SW480 (cell line): ENCODE results near the gene FGF2.
"Not testable (repeated sequence)": the region's sequence is repeated elsewhere in the genome, so short reads cannot be mapped to it uniquely, and the experiment has no call there.

Experiments used
- DNase-seq: peaks from one replicate; pipeline ENCODE4 v3.0.0-alpha.2; 2016; ENCODE audit warnings: low spot score

FGF2 gene

DNA sequence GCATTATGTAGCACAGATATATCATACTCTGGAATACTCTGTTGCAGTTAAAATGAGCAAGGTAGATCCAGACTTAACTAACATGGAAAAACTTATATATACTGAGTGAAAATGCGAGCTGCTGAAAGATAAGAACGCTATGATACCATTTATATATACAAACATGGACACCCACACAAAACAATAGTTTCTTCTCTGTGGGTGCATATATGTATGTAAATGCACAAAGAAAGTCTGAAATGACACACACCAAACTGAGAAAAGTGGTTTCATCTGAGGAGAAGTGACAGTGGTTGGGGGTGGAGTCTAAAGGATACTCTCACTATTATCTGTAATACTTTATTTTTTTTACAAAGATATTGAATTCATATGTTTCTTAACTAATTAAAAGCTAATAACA is 12.2 kb upstream of the FGF2 start:
- no peak for DNase-seq

DNA sequence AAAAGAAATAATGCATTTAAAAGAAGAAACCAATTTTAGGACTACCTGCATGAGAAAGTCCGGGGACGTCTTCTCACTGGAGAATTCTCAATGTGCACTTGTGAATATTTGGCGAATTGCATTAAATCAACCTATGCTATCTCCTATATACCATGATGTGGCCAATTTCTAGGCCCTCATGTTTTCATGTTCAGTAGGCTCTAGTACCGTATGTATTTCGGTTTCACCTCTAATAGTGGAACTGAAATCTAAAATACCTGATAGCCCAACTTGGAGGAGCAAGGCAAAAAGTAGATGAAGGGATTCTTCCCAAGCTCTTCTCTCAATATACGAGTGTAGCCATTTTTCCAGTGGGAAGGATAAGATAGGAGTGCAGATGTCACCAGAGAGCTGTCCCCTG is 11.4 kb upstream of the FGF2 start:
- DNase-seq, result no peak

DNA sequence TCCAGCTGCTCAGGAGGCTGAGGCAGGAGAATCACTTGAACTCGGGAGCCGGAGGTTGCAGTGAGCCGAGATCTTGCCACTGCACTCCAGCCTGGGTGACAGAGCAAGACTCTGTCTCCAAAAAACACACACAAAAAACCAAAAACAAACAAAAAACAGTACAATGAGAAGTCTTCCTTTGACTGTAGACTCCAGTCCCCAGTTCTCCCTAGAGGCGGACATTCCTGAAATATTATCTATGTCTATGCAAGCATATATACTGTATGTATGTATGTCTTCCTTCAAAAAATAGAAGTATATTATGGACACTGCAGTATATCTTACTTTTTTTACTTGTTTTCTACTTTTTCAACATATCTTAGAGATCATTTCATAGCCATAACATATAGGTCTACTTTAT is 10.2 kb upstream of the FGF2 start:
- DNase-seq, result no peak

DNA sequence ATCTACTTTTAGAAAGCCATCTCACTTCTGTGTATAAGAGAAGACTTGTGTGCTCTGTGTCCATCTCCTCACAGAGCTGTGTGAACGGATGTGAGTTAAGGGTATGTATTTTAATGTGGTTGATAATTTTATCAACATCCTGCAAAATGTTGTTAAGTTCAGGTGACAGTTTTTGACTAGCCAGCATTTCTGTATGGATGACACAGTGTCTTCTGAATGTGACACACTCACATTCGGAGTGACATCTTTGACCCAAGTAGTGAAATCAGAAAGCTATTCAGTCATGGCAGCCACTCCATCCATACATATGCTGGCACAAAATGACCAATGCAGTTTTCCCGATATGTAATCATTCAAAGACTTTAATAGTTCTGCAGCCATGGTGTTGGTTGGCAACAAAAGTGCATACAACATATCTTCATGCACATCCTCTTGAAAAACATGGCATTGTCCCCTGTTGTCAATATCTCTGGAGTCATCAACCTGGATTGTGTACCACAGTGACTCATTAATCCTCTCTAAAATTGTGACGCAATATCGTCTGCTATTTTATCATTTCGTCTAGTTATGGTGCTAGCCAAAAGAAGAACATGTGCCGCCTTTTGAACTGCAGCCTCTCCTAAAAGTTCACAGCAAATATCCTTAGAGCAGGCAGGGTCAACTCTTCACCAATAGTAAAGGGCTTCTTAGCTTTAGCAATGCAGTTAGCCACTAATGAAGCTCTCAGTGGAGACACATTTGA is 6.8 kb upstream of the FGF2 start:
- DNase-seq, result peak; percentile 3

DNA sequence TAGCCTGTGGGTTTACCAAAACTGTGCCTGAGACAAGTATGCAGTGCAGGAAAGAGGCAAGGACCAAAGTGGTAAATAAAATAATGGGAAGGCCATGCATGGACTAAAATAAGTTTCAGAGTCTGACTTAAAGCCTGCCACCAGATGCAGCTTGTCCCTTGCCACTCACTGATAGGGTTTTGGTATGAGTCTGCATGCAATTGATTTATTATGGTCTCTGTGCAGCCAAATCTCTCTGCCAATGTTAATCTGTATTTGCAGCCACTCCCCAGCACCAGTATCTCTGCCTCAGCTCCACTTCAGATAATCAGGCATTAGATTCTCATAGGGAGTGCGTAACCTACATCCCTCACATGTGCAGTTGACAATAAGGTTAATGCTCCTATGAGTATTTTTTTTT is 5.5 kb upstream of the FGF2 start:
- no peak for DNase-seq

DNA sequence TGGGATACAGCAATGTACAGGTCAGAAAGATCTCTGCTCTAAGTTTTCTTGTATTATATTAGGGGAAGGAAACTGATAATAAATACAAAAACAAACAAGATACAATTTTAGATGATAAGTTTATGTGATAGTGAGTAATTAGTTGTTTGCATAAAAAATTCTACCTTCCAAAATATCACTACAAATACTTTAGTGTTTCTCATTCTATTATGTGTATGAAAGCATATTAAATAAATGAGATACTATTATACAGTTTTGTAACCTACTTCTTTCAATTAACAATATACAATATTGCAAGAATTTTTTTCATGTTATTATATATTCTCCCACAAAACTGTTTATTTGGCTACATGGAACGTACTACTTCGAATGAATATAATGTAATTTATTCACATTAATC is 4.2 kb upstream of the FGF2 start:
- DNase-seq, result no peak

DNA sequence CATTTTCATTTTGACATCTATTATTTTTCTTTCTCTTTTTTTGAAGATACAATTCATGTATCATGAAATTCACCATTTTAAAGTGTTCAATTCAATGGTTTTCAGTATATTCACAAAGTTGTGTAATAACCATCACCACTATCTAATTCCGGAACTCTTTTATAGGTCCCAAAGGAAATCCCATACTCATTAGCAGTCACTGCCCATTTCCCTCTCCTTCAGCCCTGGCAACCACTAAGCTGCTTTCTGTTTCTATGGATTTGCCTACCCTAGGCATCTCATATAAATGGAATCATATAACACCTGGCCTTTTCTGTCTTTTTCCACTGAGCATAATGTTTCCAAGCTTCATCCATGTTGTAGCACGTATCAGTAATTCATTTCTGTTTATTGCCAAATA is 3.2 kb upstream of the FGF2 start:
- DNase-seq, result no peak

DNA sequence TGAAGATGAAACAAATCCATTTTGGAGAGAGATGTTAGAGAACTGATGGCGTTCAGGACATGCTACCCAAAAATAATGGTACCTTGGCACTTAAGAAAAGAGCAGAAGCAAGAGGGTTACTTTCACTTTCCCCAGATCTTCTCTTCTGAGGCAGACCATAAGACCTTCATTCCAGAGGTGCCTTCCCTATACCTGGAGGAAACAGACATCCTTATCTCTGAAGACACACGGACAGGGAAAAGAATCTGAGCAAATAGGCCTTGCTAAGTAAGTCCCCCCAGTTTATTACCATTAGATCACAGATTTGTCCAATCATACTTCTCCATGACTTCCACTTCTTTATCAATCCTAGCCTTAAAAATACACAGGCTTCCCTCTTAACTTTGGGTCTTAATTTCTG is 2.0 kb upstream of the FGF2 start:
- no peak for DNase-seq

DNA sequence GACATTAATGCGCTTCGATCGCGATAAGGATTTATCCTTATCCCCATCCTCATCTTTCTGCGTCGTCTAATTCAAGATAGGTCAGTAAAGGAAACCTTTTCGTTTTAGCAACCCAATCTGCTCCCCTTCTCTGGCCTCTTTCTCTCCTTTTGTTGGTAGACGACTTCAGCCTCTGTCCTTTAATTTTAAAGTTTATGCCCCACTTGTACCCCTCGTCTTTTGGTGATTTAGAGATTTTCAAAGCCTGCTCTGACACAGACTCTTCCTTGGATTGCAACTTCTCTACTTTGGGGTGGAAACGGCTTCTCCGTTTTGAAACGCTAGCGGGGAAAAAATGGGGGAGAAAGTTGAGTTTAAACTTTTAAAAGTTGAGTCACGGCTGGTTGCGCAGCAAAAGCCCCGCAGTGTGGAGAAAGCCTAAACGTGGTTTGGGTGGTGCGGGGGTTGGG is 528 bp upstream of the FGF2 start:
- no peak for DNase-seq

DNA sequence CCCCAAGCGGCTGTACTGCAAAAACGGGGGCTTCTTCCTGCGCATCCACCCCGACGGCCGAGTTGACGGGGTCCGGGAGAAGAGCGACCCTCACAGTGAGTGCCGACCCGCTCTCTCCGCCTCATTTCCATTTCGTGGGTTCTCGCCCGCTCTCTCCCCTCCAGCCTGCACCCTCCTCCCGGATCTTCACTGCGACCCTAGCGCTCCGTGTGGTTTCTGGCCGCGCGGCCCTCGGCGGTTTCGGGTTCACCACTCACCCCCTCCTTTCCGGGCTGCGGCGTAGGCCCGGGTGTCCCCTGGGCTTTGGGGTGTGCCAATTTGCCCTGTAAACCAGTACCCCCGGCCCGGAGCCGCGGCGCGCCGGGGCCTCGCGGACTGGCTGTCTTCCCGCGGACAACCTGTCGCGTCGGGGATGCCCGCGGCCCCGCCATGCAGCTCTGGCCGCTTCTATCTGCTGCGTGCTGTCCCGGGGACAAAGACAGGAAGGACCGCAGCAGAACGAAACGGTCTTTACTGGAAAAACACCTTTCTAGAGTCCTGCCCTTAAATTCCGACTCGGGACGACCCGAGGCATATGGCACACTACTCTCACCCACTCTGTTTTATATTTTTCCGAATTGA is 737 bp downstream of the FGF2 start:
- DNase-seq, result no peak

DNA sequence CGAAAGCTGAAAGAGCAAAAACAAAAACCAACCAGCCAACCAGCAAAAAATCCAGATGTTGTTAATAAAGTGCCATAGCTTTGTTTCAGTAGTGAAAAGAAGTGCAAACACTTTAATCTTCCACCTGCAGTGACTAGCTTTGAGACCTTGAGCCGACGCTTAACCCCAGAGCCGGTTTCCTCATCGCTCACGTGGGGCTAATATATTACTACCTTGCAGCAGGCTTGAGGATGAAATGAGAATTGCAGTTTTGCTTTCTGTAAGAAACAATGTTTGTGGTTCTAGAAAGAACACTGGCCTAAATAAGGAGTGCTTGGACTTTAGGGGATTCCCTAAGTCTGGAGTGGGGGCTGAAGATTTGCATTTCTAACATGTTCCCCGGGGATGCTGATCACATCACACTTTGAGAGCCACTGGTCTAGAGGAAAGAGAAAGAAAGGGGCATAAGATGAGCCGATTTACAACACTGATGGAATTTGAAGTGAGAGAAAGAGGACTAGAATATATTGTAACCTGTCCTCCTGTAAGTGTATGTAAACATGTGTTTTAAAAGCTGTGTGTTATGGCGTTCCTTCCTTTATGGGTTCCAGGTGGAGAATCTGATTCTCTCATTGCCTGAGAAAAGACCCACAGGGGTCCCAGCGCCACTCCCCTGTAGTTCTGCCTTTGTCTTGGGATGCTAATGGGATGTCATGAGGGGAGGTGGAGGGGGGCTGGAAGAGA is 1.4 kb downstream of the FGF2 start:
- DNase-seq, result no peak

DNA sequence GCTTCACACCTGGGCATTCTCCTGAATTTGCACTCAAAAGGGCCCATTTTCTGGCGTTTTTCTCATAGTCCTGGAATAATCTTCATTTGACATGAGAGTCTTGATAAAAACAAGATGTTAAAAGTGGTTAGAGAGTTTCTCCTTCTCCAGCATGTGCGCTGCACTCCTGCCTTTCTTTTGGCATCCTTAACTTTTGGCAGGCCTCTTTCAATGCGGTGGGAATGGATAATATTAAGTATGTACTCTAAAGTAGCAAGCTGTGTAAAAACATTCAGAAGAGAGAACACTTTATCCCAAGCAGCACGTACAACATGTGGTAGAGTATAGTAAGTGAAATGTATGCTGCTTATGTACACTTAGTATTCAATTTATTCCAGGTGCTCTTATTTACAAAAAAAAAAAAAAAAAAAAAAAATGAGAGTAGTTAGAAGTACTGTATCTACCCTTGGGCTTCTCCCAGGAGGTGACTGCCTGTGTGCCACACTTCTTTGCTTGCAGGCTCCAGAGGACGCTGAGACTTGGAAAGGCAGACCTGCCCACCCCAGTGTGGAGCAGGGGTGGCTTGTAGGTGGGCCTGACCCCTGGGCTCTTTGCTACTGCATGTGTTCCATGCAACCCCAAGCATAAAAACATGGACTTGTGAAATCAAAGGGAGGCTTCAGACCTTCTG is 3.9 kb downstream of the FGF2 start:
- DNase-seq, result no peak

DNA sequence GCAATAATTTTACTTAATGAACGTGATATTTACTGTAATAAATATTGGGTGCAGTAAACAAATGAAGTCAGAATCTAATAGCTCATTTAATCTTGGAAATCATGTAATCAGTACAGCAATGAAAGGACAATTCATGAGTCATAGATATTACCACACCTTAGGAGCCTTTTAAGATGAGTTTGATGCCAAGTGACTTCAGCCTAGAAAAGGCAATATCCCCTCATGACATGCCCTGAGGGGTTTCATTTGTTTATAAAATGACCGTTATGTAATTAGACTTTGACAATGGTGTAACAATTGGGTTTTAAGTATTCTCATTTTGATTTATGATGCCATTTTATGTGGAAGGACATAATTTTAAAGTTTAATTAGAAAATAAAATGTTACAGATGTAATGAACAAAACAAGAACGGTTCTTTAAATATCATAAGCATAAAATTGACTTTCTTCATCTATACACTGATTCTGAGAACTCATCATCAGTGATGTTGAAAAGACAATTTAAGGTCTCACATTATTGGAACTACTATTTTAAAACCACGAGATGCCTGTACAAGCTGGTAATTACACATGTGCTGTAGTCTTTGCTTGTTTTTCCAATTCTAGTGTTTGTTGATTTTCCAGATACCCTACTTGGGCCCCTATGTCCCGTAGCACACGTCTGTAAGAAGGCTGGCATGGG is 5.0 kb downstream of the FGF2 start:
- DNase-seq, result no peak

DNA sequence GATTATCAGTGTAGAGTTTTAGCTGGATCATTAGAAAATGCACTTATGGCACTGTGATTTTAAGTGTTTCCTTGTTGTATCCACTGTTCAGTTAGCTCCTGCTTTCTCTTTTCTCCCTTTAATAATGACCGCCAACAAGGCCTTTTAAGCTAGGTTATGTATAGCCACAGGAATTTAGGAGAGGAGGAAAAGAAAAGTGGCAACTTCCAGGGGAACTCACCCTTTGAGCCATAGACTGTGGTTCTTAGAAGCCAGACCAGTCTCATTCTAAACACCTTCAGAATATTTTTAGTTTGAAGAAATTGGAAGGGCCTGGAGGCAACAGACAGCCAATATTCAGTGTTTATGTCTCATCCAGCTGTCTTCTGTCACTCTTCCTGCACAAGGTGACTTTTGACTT is 6.1 kb downstream of the FGF2 start:
- no peak for DNase-seq

DNA sequence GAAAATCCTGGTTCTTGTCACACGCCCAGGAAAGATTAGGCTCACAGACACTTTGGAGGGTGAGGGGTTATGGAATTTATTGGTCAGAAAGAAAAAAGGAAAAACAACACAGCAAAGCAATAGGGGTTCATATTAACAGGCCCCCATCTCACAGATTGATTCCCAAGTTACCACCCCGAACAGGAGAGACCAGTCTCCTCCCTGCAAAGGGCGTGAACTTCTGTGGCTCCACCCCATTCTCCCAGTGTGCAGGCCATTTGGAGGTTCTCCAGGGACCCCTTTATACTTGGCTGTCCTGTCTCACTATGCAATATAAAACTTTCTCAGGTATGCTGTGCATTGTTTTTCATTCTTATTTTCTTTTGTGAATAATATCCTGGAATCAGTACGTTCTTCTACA is 7.4 kb downstream of the FGF2 start:
- no peak for DNase-seq

DNA sequence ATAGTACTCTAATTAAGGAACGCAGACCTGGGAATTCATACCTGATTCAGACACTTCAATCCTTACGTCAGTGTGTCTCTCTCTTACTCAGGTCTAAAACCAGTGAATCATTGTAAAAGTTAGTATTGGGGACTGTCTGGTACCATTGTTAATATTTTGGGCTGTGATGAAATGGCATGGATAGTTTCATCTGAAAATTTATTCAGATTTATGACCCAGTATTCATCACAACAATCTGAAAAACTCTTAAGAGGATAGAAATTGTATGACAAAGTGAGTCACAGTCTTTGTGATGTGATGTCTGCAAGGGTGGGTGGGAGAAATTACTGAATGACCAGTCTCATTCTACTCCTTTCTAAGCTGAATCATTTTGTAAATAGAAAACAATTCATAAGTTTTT is 10.3 kb downstream of the FGF2 start:
- no peak for DNase-seq

DNA sequence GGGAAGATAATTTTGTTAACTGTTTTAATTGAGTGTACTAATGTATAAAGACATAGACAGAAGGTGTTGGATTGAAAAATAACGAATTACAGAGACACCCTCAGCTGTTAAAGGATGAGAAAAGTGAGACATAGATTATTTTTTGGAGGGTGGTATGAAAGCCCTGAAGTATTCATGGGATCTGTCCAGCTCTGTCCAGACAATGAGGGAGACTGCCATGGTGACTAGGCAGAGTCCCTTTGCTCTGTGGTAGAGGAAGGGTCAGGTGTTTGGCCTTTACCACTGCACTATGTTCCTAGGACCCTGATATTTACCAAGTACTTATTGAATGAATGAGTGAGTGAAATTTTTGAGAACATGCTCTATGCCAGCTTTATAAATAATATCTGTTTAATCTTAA is 11.4 kb downstream of the FGF2 start:
- DNase-seq, result no peak

DNA sequence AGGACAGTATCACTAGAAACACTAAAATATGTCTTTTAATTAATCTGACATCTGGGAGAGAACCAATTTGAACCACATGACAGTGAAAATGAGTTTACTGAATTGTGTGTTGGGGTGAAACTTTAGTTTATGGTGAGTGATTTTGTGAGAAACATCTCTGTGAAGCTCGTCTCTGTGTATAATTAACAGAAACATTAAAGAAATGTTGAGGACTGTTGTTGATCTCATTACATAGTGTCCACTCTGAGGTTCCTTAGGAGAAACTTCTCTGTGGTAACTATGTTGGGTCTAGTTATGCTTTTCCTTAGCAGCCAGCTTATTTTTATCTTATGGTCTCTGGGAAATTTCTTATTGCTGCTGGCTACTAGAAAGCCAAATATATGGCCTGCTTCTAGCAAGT is 15.8 kb downstream of the FGF2 start:
- DNase-seq, result no peak

DNA sequence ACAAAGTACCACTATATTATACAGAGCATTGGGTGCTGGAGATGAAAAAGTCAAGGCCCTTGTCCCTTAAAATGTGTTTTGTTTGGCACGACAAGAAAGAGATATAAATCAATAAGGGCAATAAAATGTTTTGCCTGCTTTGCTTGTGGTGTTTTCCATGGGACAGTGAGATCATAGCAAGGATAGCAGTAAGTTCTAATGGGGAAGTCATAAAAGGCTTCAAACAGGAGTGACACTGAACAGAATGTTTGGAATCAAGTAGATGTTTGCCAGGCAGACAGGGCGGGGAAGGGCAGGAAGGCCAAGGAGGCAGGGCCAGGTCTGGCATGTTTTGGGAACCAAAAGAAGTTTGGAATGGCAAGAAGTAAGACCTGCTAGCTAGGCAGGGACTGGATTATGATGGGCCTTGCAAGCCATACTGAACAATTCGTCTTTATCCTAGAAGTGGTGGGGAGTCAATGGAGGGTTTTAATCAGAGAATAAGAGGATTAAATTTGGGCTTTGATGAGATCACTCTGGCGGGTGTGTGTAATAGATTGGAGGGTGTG is 16.4 kb downstream of the FGF2 start:
- DNase-seq, result peak; percentile 61

DNA sequence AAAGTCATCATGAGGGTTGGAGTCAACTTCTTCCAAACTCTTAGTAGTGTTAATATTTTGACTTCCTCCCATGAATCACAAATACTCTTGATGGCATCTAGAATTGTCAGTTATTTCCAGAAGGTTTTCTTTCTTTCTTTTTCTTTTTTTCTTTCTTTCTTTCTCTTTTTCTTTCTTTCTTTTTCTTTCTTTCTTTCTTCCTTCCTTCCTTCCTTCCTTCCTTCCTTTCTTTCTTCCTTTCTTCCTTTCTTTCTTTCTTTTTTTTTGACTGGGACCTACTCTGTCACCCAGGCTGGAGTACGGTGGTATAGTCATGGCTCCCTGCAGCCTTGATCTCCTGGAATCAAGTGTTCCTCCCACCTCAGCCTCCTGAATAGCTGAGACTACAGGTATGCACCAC is 17.8 kb downstream of the FGF2 start:
- DNase-seq, result not testable (repeated sequence)

DNA sequence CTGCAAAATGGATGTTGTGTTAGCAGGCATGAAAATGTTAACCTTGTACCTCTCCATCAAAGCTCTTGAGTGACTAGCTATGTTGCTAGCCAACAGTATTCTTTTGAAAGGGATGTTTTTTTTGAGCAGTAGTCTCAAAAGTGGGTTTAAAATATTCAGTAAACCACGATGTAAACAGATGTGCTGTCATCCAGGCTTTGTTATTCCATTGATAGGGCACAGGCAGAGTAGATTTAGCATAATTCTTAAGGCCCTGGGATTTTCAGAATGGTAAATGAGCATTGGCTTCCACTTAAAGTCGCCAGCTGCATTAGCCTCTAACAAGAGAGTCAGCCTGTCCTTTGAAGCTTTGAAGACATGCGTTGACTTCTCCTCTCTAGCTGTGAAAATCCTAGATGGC is 18.4 kb downstream of the FGF2 start:
- DNase-seq, result no peak

DNA sequence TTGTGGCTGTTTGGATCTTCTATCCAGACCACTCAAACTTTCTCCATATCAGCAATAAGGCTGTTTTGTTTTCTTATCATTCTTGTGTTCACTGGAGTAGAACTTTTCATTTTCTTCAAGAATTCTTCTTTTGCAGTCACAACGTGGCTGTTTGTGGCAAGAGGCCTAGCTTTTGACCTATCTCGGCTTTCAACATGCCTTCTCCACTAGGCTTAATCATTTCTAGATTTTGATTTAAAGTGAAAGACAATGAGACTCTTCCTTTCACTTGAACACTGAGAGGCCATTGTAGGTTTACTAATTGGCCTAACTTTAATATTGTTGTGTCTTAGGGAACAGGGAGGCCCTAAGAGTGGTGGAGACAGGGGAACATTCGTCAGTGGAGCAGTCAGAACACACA is 19.1 kb downstream of the FGF2 start:
- DNase-seq, result no peak
